Neutrophil (primary cell): ENCODE measurements around the gene MUTYH.

Experiments used
- H3K27ac ChIP-seq: fragments of 200-600 bp; sonication (generic); 2 replicates; pipeline ENCODE4 v1.5.1; 2016; ENCODE audit warnings: mild to moderate bottlenecking, moderate library complexity
- H3K27me3 ChIP-seq: fragments of 200-600 bp; sonication (generic); 2 replicates; pipeline ENCODE4 v1.6.0; 2016; ENCODE audit warnings: mild to moderate bottlenecking
- H3K36me3 ChIP-seq: fragments of 200-600 bp; sonication (generic); 2 replicates; pipeline ENCODE4 v1.5.1; 2017
- H3K4me1 ChIP-seq, 2 experiments: fragments of 200-600 bp in 1 of 2; sonication (generic) in 1 of 2; 1 replicate in 1 of 2; 2 replicates in 1 of 2; pipeline versions ENCODE4 v1.5.1 to v1.6.1; 2013 to 2016; ENCODE audit warnings: low read depth in 1 of 2, low read length in 1 of 2, mild to moderate bottlenecking in 1 of 2, moderate library complexity in 1 of 2; ENCODE audit not compliant: control insufficient read depth in 1 of 2, insufficient read depth in 1 of 2
- H3K4me3 ChIP-seq, 2 experiments: fragments of 200-600 bp in 1 of 2; sonication (generic) in 1 of 2; 1 replicate in 1 of 2; 2 replicates in 1 of 2; pipeline ENCODE4 v1.5.1; 2013 to 2016; ENCODE audit warnings: low read depth in 1 of 2, low read length in 1 of 2, mild to moderate bottlenecking in 1 of 2, moderate library complexity in 1 of 2
- H3K9me3 ChIP-seq: fragments of 200-600 bp; sonication (generic); 2 replicates; pipeline ENCODE4 v1.5.1; 2016
- CTCF ChIP-seq: fragments of 200-600 bp; sonication (generic); IDR thresholded peaks from 2 replicates; pipeline ENCODE4 v1.5.1; 2016; ENCODE audit warnings: antibody characterized with exemption

MUTYH gene

GRCh38 chr1:45348966-45349677 is 8.9 kb upstream of the MUTYH start:
- Histone ChIP-seq H3K4me1 (no peaks in the 10 kb centered on the region), H3K27me3 (no peaks in the 10 kb centered on the region), H3K27ac (no peak overlapping the region), H3K4me3 (no peak overlapping the region), H3K36me3 (peaks cover 85% of the 10 kb centered on the region), H3K9me3 (no peaks in the 10 kb centered on the region)
- TF ChIP-seq CTCF: no peak

GRCh38 chr1:45348609-45348965 is 8.3 kb upstream of the MUTYH start:
- no peak overlapping the region for H3K27ac ChIP-seq
- no peak for TF ChIP-seq CTCF
- H3K9me3 ChIP-seq: no peaks in the 10 kb centered on the region
- no peaks in the 10 kb centered on the region for H3K4me1 ChIP-seq
- peaks cover 85% of the 10 kb centered on the region for H3K36me3 ChIP-seq
- no peaks in the 10 kb centered on the region for H3K27me3 ChIP-seq
- no peak overlapping the region for H3K4me3 ChIP-seq

- peaks cover 0 to under 1% of the 10 kb centered on the region in 2 experiments for H3K4me1 ChIP-seq
Observed at GRCh38 chr1:45348020-45348419, 7.8 kb upstream of the MUTYH start.

GRCh38 chr1:45346473-45346872 is 6.2 kb upstream of the MUTYH start:
- no peak for TF ChIP-seq CTCF
- peaks cover 83% of the 10 kb centered on the region for H3K36me3 ChIP-seq
- H3K4me1 ChIP-seq: peaks cover 11 to 13% of the 10 kb centered on the region in 2 experiments
- H3K4me3 ChIP-seq: no peak overlapping the region
- H3K9me3 ChIP-seq: no peaks in the 10 kb centered on the region
- H3K27me3 ChIP-seq: no peaks in the 10 kb centered on the region
- no peak overlapping the region for H3K27ac ChIP-seq

More at GRCh38 chr1:45348020-45348419, 7.8 kb upstream of the MUTYH start:
- H3K9me3 ChIP-seq: no peaks in the 10 kb centered on the region
- no peak for TF ChIP-seq CTCF
- peaks cover 85% of the 10 kb centered on the region for H3K36me3 ChIP-seq
- H3K4me3 ChIP-seq: no peak overlapping the region
- no peak overlapping the region for H3K27ac ChIP-seq
- no peaks in the 10 kb centered on the region for H3K27me3 ChIP-seq

- no peak overlapping the region for H3K27ac ChIP-seq
- H3K4me3 ChIP-seq: no peak overlapping the region
- H3K9me3 ChIP-seq: no peaks in the 10 kb centered on the region
- peaks cover 23 to 27% of the 10 kb centered on the region in 2 experiments for H3K4me1 ChIP-seq
- no peak for TF ChIP-seq CTCF
- H3K27me3 ChIP-seq: no peaks in the 10 kb centered on the region
- peaks cover 69% of the 10 kb centered on the region for H3K36me3 ChIP-seq
Observed at GRCh38 chr1:45345014-45345413, 4.8 kb upstream of the MUTYH start.
